ENCODE data around the gene SYT4. TPM values are rescaled to one million over a fixed set of nuclear protein-coding genes. Genes with fewer than 3 reads are reported as not detected.

SYT4 gene
- polyA plus RNA-seq, 4 donors: 0.16 to 1.3 (median 0.56) TPM

DNA sequence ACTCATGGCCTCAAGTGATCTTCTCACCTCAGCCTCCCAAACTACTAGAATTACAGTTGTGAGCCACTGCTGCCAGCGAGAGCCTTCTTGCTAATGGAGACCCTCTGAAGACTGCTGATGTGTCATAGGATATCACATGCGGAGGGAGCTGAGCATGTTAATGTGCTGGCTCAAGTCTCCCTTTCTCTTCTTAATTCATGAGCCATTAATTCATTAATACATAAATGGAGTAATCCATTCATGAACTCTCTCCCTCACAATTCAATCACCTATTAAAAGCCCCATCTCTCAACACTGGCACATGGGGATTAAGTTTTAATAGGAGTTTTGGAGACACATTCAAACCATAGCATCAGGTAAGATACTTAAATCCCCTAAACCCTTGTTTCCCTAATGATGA, 54.8 kb downstream of the SYT4 start:
- no peak for DNase-seq (ENCODE audit: low read depth in 4 of 4, low spot score in 3 of 4)

DNA sequence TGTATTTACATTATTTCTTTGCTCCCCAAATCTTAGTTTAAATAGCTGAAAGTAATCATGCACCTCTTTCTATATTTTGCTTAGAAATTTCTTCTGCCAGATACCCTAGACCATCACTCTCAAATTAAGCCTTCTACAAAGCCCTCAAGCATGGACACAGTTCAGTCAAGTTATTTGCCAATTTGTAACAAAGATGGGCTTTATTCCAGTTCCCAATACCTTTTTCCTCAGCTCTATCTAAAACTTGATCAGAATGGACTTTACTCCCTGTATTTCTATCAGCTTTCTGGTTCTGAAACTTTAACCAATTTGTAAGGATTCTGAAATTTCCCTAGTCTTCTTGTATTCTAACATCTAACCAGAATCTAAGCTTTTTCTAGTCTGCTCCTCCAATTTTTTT, 56.6 kb downstream of the SYT4 start:
- no peak for DNase-seq (ENCODE audit: low read depth in 4 of 4, low spot score in 3 of 4)

Other genes starting within 250 kb of the SYT4 start
- gene RIT2, start 161.8 kb downstream of the SYT4 start, polyA plus RNA-seq (ENCODE audit: insufficient read length in 4 of 4): not detected

All from right renal pelvis (tissue), 4 donors.